Amniotic epithelial cell (primary cell): ENCODE data around the gene CABP2.

Experiments used
- DNase-seq: peaks from one replicate; pipeline ENCODE4 v3.0.0-alpha.2; 2010; ENCODE audit warnings: low read depth

CABP2 gene

GRCh38 chr11:67507864-67508485 is 15.3 kb downstream of the CABP2 start, which contains the start of gene CDK2AP2:
TSS of gene CDK2AP2 (minus strand) at chr11:67508162. CDS start at chr11:67508082, 80 bp downstream.
- peak; percentile 100 for DNase-seq

GRCh38 chr11:67507242-67507863 is 15.9 kb downstream of the CABP2 start:
- no peak for DNase-seq

- DNase-seq: no peak
Observed at GRCh38 chr11:67506426-67507051, 16.7 kb downstream of the CABP2 start.

DNA sequence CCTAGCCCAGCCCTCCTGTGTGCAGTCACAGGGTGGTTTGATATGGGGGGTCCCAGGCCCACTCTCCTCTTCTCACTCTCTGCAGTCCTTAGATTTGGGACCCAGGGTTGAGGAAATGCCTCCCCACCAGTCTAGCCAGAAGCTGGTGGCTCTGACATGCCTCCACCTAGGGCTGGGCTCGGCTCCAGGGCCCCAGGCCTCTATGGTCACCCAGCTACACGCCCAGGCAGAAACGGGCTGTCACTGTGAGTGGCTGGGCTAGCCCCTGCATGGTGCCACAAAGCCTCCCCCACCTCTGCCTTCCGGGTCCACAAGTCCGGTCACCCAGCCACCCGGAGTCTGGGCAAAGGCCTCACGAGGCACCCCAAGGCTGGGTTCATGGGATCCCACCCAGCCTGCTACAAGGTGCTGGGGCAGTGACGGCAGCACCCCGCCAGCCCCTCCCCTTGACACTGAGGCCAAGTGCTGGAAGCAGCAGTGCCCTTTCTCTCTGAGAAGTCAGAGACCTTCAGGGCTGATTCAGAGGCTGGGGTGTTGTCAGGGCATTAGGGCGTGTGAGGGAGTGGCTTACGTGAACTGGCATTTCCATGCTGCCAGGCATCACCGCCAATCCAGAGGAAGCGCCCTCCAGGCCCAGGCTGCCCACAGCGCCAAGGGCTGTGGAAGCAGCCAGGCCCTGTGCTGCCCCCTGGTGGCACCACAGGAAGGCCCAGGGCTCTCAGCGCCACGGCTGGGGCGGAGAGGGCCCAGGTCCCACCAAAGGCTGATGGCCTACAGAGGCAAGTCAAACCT is 17.4 kb downstream of the CABP2 start:
- DNase-seq: peak; percentile 95

GRCh38 chr11:67504950-67505581 is 18.2 kb downstream of the CABP2 start, which contains the start of gene PITPNM1:
TSS of gene PITPNM1 (minus strand) at chr11:67505363. CDS start at chr11:67504180, 1,183 bp downstream.
- peak; percentile 27 for DNase-seq

GRCh38 chr11:67504005-67504949 is 19.0 kb downstream of the CABP2 start:
- no peak for DNase-seq

GRCh38 chr11:67503119-67504004 is 19.9 kb downstream of the CABP2 start:
- no peak for DNase-seq

- no peak for DNase-seq
Observed at GRCh38 chr11:67502328-67502979, 20.8 kb downstream of the CABP2 start.

- no peak for DNase-seq
Observed at GRCh38 chr11:67501854-67502253, 21.4 kb downstream of the CABP2 start.

- no peak for DNase-seq
Observed at GRCh38 chr11:67500831-67501715, 22.2 kb downstream of the CABP2 start.

- no peak for DNase-seq
Observed at GRCh38 chr11:67500484-67500821, 22.8 kb downstream of the CABP2 start.

- DNase-seq: no peak
Observed at GRCh38 chr11:67499808-67500483, 23.3 kb downstream of the CABP2 start.

DNA sequence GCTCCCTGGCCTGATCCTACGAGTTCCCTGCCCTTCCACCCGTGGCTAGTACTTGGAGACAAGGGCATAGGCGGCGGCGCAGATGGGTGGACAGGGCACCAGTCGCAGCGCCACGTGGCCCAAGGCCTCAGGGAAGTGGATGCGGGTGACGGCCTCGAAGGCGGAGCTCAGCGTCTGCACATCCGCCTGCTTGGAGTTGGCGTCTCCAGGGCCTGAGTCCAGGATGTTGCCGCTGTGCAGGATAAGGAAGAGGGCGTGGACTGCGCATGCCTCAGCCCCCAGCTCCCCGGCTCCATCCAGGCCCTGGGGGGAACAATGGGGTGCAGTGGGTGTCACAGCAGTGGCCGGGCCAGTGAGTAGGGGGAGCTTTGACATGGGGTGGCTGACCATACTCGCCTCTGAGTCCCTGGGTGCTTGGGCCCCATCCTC is 24.7 kb downstream of the CABP2 start:
- DNase-seq: no peak

GRCh38 chr11:67497656-67498291 is 25.5 kb downstream of the CABP2 start:
- no peak for DNase-seq

GRCh38 chr11:67496113-67496512 is 27.1 kb downstream of the CABP2 start:
- no peak for DNase-seq

- no peak for DNase-seq
Observed at GRCh38 chr11:67495234-67496005, 27.8 kb downstream of the CABP2 start.
